GM18520 (cell line): Measurements from ENCODE around the gene PDZK1IP1.
"Not testable (repeated sequence)": the region's sequence is repeated elsewhere in the genome, so short reads cannot be mapped to it uniquely, and the experiment has no call there.

ENCODE experiments used
- ATAC-seq: cut with Tn5 transposase; IDR thresholded peaks from one replicate; pipeline ENCODE4 v1.9.1; 2021; ENCODE audit not compliant: unreplicated experiment

Gene PDZK1IP1

DNA sequence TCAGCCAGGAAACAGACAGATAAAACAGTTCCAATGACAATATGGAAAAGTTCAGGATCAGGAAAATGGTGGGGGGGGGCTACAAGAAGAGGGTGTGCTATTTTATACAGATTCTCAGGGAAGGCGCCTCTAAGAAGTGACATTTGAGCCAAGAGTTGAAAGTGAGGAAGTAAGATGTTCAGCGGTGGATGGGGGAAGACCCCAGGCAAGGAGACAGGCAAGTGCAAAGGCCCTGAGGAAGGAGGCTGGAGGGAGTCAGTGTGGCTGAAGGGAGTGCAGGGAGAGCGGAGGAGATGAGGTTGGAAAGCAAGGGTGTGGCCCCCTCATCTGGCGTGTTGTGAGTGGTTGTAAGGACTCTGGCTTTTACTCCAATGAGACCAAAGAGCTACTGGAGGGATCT is 8.4 kb upstream of the PDZK1IP1 start:
- ATAC-seq: no peak

GRCh38 chr1:47196622-47197021 is 6.8 kb upstream of the PDZK1IP1 start:
- no peak for ATAC-seq

DNA sequence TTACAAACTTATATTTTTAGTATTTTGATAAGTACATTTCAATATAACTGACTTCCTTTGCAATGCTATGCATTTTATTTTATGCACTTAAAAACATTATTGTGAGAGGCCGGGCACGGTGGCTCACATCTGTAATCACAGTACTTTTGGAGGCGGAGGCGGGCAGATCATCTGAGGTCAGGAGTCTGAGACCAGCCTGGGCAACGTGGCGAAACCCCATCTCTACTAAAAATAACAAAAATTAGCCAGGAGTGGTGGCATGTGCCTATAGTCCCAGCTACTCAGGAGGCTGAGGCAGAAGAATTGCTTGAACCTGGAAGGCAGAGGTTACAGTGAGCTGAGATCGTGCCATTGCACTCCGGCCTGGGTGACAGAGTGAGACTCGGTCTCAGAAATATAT is 6.1 kb upstream of the PDZK1IP1 start:
- not testable (repeated sequence) for ATAC-seq

DNA sequence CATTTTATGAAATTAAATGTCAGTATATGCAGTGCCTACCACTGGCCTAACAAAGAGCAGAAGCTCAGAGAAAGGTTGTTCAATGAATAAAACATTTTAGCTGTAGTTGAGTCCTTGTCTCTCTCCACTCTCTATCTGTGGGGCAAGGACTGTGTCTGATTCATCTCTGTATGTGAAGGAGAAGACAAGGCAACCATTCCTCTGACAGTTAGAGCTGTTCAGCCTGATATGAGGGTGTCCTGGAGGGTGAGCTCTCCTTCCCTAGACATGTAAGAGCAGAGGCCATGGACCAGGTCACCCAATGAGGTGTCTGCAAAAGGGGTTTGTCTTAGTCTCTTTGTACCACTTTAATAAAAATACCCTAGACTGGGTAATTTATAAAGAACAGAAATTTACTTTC is 4.5 kb upstream of the PDZK1IP1 start:
- no peak for ATAC-seq

- not testable (repeated sequence) for ATAC-seq
Measured at GRCh38 chr1:47193496-47193895, 3.7 kb upstream of the PDZK1IP1 start.

DNA sequence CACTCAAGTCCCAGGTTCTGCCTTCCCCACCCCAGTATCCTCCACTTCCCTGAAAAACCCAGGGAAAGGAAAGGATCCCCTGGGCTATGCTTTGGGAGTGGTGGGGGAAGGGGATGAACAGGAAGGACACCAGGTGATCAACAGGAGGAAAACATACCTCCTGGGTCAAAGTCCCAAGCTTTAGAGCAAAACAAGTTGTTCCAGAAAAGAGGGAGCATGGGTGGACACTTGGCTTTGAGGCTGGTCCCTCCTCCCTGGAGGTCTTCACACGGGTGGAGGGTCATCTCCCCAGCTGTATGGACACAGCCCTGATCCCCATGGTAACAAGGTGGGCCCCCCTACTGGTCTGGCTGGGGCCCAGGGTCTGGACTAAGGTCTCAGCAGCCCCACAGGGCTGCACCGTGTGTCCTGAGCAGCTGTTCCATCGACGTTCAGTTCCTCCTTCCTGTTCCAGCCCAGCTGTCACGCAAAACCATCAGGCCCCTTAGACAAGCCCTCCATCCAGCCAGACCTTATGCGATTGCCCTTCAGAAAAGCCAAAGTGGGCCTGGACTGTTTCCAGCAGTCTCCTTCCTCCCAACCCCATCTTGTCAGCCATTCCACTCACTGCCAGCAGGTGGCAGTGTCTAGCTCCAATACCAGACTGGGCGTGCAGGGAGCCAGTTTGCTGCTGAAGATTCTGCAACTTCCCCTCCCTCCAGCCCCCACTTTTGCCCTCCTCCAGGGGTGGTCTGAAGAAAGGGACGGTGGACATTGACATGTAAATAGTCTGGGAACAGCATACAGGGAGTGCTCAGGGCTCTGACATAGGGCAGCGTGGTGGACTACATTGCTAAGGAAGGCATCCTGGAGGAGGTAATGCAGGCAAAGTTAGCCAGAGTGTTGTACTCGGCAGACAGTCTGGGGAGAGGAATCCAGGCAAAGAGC is 2.9 kb upstream of the PDZK1IP1 start:
- ATAC-seq: no peak

GRCh38 chr1:47191940-47192457 is 2.2 kb upstream of the PDZK1IP1 start:
- no peak for ATAC-seq

GRCh38 chr1:47190857-47191256 is 1.0 kb upstream of the PDZK1IP1 start:
- ATAC-seq: no peak

- ATAC-seq: no peak
Measured at GRCh38 chr1:47190509-47190855, 646 bp upstream of the PDZK1IP1 start.

DNA sequence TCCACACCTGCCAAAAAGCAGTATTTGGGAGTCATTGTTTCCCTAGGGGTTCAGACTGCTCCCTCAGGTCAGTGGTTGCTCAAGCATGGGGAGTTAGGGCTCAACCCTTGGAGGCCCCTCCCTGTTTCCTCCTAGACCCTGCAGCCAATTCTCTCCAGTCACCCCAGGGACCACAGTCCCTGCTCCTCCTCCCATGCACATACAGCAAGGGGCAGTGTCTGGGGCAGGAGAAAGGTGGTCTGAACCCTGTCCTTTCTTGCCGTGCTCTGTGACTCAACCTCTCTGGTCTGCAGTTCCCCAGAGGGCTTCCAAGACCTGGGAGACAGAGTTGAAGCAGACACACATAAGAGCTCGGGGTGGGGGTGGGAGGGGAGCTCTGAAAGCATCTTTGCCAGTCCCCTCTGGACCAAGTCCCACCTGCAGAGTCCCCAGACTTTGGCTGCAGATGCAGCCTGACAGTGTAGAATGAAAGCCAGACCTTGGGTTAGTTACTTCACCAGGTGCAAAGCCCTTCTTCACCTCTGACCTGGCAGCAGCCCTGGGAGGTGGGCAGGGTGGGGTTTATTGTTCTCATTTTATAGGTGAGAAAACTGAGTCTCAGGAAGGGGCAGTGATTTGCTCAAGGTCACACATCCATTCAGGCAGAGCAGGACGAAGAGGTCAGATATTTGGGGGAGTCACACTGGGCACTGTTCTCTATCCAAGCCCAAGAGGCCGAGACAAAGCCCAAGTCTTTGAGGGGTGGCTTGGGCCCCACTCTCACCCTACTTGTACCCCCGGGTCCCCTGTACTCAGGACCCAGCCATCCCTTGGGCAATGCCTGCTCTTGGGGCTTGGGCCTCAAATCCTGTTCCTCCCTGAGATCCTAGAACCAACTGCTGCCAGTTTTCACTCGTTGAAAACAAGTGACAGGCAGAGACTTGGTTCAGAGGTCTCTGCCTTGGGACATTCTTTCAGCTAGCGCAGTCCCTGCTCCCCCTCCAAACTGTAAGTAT is 748 bp downstream of the PDZK1IP1 start:
- ATAC-seq: no peak

DNA sequence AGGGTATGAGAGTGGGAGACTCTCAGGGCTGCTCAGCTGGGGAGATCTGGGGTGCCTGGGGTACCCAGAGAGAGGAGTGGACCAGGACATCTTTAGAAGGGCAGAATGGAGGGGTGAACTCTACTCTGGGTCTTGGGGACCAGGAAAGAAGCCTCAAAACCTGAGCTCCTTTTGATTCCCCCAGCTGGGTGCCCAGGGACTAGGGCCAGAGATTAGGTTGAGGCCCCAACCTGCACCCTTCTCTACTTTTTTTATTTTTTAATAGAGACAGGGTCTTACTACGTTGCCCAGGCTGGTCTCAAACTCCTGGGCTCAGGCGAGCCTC is 1.9 kb downstream of the PDZK1IP1 start:
- no peak for ATAC-seq

DNA sequence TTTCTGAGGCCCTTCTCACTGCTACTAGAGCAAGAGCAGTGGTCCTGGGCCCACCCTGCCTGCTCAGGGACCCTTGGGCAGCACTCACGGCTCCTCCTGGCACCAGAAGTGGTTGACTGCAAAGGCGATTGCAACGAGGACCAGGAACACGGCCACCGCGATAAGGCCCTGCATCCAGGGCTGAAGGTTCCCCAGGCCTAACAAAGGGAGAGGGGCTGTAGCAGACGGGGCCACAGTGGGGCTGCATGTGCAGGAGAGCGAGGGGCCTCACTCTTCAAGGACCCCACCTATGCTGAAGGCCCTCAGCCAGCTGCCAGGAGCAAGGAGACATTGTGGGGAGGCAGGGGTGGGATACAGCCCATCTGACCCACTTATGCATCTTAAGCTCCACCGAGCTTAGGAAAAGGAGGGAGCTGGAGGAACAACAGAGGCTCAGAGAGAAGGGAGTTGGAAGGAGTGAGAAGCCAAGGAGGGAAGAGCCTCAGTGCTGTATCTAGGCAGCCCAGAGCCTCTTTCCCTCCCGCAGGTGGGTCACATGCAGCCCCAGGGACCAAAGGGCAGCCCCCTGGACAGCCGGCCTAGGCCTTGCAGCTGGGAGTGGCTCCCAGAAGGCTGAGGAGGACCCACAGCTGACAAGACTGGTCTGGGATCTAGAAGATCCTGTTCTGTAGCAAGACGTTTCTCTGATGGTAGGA is 2.5 kb downstream of the PDZK1IP1 start:
- ATAC-seq: no peak

DNA sequence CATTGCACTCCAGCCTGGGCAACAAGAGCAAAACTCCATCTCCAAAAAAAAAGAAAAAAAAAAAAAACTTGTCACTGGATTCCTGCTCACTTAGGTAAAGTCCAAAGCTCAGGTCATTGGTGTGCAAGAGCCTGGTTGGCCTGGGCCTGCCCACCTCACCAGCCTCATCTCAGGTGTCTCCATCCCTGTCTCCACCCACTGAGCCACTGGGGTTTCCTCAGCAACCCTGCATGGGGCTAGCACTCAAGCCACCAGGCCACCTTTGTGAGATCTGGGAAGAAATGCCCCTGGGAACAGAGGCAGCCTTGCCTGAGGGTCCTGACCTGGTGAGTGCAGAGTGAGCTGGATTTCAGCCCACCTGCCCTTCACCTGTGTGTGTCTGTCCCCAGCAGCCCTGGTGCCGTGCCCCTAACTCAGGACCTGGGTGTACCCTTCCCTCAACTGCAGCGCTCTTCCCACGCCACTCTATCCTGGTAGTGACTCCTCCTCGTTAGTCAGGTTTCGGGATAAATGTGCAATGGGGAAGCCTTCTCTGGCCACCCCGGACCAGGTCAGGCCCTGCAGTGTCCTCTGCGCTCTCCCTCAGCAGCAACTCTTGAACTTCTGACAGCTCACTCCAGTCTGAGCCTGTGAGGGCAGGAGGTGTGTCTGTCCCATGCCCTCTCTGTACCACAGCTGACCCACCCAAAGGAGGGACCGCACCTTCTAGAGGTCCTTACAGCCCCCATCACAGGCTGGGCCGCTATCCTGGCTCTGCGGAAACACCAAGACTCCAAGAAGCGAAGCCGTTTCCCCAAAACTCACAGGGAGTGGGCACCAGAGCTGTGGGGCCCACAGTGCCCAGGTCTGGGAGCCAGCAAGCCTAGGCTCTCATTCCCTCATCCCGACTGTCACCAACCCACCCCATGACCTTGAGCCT is 3.3 kb downstream of the PDZK1IP1 start:
- no peak for ATAC-seq

- ATAC-seq: no peak
Measured at GRCh38 chr1:47184822-47185677, 4.8 kb downstream of the PDZK1IP1 start.

- no peak for ATAC-seq
Measured at GRCh38 chr1:47184090-47184821, 5.6 kb downstream of the PDZK1IP1 start.

- ATAC-seq: no peak
Measured at GRCh38 chr1:47183308-47184089, 6.3 kb downstream of the PDZK1IP1 start.

GRCh38 chr1:47182676-47183235 is 7.1 kb downstream of the PDZK1IP1 start:
- ATAC-seq: no peak
